Stimulated activated CD4-positive, alpha-beta T cell treated with anti-CD3 and anti-CD28 coated beads, Interleukin-15, amount 100 ng/mL, for 48 hours (primary cell): Measurements from ENCODE around the gene WWC2.
"Not testable (repeated sequence)": the region's sequence is repeated elsewhere in the genome, so short reads cannot be mapped to it uniquely, and the experiment has no call there.

Experiments
- DNase-seq, 2 donors: peaks; one replicate each; pipeline ENCODE4 v3.0.0-alpha.2; 2020; ENCODE audit warnings: low read depth in 2 of 2

WWC2 gene

GRCh38 chr4:183299464-183299863, 200.4 kb downstream of the WWC2 start:
- no peak for DNase-seq

- no peak for DNase-seq
Observed at GRCh38 chr4:183300070-183300469, 201.0 kb downstream of the WWC2 start.

GRCh38 chr4:183300655-183301054, 201.6 kb downstream of the WWC2 start:
- no peak for DNase-seq

GRCh38 chr4:183303301-183303700, 204.2 kb downstream of the WWC2 start:
- DNase-seq = no peak

- DNase-seq = no peak
Observed at GRCh38 chr4:183304067-183304466, 205.0 kb downstream of the WWC2 start.

GRCh38 chr4:183304538-183304937, 205.5 kb downstream of the WWC2 start:
- no peak for DNase-seq

- no peak for DNase-seq
Observed at GRCh38 chr4:183306811-183307210, 207.8 kb downstream of the WWC2 start.

- no peak for DNase-seq
Observed at GRCh38 chr4:183312841-183313240, 213.8 kb downstream of the WWC2 start.

- DNase-seq = no peak
Observed at GRCh38 chr4:183314336-183314735, 215.3 kb downstream of the WWC2 start.

GRCh38 chr4:183314806-183315205, 215.7 kb downstream of the WWC2 start:
- no peak for DNase-seq

- DNase-seq = no peak
Observed at GRCh38 chr4:183318656-183319055, 219.6 kb downstream of the WWC2 start.

GRCh38 chr4:183320211-183321059, 221.4 kb downstream of the WWC2 start, which contains the start of gene CLDN22:
CLDN22 (minus strand) TSS chr4:183320276; CDS start chr4:183320218, 58 bp downstream.
- no peak for DNase-seq

- DNase-seq = no peak
Observed at GRCh38 chr4:183321079-183321478, 222.0 kb downstream of the WWC2 start.

GRCh38 chr4:183321516-183321915, 222.5 kb downstream of the WWC2 start:
- no peak for DNase-seq

- no peak for DNase-seq
Observed at GRCh38 chr4:183322326-183322725, 223.3 kb downstream of the WWC2 start, which contains the start of gene CLDN24. CLDN24 (minus strand) TSS chr4:183322426; CDS start chr4:183322426, 0 bp downstream.

GRCh38 chr4:183323295-183323694, 224.2 kb downstream of the WWC2 start:
- DNase-seq = no peak

GRCh38 chr4:183324056-183324455, 225.0 kb downstream of the WWC2 start:
- not testable (repeated sequence) for DNase-seq

- no peak for DNase-seq
Observed at GRCh38 chr4:183324619-183325018, 225.6 kb downstream of the WWC2 start.

GRCh38 chr4:183326387-183326786, 227.3 kb downstream of the WWC2 start:
- not testable (repeated sequence) for DNase-seq

- no peak for DNase-seq
Observed at GRCh38 chr4:183326853-183327252, 227.8 kb downstream of the WWC2 start.

GRCh38 chr4:183327827-183328226, 228.8 kb downstream of the WWC2 start:
- DNase-seq = no peak

- no peak for DNase-seq
Observed at GRCh38 chr4:183328832-183329231, 229.8 kb downstream of the WWC2 start.

GRCh38 chr4:183329244-183329643, 230.2 kb downstream of the WWC2 start:
- no peak for DNase-seq
